DMS53 (cell line): ENCODE measurements around the gene NCR3LG1.
"Not testable (repeated sequence)": the region's sequence is repeated elsewhere in the genome, so short reads cannot be mapped to it uniquely, and the experiment has no call there.

Source experiments
- DNase-seq: peaks from one replicate; lab custom pipeline; 2025; lab: John Stamatoyannopoulos, UW

The NCR3LG1 gene

DNA sequence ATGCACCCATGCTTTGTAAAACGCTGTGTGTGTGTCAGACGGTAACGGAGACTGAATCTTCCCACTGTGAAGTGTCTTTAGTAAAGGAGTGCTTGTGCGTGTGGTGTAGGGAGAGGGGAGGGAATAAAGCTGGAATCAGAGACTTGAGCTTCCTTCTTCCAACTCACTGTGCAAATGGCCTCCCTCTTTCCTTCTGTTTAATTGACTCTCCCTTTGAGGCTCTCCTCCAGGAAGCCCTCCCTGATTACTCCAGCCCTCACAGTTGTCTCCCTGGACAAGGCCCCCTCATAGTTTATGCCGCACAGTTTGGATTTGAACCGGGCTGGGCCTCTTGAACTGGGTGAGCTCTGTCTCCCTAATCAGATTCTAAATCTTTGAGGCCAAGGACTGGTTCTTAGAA, 59.8 kb downstream of the NCR3LG1 start:
- no peak for DNase-seq

DNA sequence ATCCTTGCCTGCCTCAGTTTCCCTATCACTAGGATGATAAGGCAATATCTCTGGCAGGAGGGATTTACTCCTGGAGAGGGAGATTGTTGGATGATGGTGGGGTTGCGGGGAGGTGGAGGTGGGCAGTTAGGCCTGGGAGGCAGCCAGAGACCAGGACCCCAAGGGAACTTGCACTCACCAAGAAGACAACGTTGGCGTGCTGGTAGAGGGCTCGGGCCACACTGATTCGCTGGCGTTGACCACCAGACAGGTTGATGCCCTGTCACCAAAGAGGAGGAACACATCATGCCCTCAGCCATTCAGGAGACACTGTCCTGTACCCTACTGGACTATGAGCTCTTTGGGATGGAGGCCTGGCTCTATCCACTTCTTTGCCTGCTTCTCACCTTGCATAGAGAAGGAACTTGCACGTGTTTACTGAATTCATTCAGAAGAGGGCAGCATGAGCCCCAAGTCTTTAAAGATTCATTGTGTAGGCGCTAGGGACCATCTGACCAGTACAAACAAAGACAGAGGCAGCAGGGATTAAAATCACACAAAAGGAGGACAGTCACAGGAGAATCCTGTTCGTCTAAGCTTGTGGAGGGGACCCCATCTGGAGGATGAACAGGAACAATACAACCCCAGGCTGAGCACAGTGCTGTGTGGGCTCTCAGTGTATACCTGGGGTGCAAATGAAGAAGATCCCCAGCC, 61.0 kb downstream of the NCR3LG1 start:
- DNase-seq = peak; percentile 79

DNA sequence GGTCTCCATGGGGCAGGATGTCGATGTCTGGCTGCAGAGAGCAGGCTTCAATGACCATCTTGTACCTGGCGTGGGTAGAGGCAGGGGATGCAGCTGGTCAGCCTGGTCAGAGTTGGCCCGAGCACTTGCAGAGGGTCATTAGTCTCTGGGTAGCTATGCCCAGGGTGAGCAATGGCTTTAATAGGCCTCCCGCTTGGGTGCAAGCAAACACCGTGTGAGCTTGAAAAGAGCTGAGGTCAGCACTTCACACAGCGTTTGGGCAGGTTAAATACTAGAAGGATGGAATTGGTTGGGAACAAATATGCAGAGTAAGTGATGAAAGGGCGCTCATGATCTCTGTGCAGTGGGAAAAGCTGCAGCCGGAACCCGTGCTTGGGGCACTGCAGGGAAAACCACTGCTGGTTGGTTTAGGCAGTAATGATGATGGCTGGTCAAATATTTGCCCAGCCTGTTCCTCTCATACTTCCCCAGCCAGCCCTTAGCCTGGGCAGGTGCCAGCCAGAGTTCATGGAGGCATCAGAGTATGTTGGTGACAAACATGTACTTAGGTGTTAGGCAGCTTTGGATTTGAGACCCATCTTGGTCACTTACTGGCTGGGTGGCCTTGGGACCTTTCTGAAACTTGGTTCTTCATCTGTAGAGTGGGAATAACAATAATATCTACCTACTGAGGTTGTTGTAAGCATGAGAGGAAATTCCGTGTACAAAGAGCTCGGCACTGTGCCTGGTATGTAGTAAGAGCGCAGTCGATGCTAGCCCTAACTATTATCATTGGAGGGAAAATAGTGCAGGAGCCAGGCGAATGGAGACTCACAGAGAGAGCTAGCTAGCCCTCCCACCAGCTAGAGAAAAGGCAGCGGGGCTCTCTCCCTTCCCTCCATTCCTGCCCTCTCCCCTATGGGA, 62.1 kb downstream of the NCR3LG1 start:
- peak; percentile 99 for DNase-seq

DNA sequence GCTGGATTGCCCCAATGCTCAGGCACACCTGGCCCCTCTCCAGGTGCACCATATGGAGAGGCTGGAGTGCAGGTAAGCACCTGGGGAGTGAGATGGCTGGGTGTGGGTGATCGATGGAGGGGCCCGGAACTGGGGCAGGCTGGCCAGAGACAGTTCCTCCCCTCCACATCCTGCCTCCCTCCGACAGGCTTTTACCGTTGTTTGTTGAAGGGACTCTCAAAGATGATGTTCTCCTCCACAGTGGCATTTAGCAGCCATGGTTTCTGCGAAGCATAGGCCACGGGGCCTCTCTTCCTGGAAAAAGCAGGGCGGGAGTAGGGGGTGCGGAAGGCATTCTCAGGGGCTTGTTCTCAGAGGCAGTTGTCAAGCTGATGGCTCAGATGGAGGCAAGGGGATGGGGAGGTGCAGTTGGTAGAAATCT, 62.7 kb downstream of the NCR3LG1 start:
- DNase-seq = peak; percentile 88

DNA sequence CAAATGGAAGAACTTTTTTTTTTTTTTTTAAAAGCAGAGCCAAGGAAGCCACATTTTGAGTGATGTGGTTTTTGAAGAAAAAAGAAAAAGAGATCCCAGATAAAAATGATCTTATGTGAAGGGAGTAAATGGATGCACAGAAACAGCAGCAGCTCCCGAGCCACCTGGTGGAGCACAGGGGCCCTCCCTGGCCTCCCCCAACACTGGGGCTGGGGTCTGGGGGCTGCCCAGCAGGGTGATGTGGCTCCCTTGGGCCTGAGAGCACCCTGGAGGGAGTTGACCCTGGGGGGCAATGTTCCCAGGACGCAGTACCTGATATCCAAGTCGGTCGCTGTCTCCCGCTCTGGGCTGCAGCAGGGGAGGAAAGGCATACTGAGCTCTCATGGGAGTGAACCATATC, 63.4 kb downstream of the NCR3LG1 start:
- no peak for DNase-seq

DNA sequence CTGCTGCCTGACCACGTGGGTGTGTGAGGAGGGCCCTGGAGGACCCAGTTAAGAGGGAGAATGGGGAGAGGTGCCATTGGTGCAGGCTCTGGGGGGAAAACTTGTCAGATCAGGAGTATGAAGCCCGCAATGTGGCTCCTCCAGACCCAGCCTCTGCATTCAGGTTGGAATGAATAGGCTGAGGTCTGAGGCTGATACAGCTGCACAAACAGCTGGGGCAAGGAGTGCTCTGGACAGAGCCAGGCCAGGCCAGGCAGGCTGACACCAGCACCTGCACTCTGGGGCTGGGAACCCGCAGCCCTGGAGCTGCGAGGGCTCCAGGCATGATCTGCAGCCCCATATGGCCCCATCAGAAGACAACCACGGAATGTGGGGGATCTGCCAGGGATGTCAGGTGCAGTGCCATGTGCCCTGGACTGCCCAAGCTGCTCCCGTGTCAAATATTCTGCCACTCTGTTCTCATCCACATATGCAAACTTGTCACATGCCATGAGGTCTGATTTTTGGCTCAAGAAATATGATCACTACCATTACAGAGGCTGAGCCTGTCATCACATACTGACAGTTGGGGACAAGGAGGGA, 64.0 kb downstream of the NCR3LG1 start:
- DNase-seq = peak; percentile 50

DNA sequence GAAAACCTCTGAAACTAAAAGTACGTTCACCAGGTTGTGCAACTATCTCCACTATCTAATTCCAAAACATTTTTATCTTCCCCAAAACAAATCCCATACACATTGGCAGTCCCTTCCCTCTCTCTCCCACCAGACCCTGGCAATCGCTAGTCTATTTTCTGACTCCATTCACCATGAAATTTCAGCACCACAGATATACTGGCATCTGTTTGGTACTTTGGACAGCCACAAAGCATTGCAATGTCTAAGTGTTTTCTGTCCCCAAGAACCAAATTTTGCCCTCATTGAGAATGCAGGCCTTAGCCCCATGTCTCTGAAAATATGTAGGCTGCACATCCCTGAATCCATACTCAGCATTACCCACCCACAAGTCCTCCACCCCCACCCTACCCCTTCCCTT, 64.9 kb downstream of the NCR3LG1 start:
- DNase-seq = no peak

DNA sequence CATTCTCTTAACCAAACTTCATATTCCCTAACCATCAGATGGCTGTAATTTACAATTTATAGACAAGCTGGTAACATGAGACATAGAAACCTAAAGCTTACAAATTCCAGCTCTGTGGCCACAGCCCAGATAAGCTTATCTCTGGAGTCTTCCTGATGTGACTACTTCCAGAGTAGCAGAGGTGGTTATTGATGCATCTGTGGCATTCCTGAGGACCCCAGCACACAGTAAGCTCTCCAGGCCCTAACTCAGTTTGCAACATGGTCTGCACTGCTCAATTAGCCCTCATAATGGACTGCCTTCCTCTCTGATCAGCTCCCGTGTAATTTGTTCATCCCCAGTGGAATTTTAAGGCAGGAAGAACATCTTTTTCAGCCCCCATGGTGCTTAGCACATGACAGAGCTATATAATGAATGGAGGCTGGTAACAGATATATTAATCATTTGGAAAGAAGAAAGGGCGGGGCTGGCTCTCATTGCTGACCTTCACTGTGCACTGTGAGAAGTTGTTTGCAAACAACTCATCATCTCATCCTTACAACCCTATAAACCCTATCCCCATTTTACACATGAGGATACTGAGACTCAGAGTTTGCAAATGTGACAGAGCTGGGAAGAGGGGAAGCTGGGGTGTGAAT, 67.0 kb downstream of the NCR3LG1 start:
- DNase-seq = no peak

DNA sequence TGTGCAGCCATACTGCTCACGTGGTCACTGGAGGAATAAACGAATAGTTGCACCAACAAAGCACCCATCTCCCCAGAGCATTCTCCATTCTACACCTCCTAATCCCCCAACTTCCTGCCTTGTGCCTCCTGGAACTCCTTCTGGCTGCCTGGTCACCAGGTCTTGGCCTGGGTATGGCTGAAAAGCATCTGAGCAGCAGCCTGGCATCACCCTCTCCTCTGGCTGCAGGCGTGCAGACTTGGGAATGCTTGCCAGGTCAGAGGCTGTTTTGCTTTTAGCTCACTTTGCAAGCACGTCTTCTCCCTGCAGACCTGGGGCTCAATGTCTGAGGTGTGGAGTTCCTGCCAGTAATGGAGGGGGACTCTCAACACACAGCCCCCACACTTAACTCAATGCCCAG, 70.2 kb downstream of the NCR3LG1 start:
- DNase-seq = no peak

DNA sequence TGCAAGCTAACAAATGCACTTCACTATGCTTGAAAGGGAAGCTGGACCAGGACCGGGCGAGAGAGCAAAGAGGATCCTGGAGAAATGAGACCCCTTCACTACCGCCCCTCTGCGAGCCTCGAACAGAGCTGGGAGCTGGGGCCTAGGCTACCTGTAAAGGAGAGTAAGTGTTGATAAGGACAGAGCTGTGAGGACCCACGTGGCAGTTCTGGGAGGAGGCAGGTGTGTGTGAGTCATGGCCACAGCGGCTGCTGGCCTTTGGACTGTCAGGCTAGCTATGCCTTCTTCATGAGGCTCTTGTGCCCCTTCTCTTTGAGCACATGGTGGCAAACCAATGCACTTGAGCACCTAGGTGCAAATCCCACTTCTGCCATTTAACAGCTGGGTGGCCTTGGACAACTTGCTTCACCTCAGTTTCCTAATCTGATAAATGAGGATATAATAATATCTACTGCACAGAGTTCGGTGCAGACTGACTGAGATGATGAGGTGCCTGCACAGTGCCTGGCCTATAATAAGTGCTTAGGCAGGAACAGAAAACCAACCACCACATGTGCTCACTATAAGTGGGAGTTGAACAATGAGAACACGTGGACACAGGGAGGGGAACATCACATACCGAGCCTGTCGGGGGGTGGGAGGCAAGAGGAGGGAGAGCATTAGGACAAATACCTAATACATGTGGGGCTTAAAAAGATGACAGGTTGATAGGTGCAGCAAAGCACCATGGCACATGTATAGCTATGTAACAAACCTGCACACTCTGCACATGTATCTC, 72.1 kb downstream of the NCR3LG1 start:
- DNase-seq = peak; percentile 95

DNA sequence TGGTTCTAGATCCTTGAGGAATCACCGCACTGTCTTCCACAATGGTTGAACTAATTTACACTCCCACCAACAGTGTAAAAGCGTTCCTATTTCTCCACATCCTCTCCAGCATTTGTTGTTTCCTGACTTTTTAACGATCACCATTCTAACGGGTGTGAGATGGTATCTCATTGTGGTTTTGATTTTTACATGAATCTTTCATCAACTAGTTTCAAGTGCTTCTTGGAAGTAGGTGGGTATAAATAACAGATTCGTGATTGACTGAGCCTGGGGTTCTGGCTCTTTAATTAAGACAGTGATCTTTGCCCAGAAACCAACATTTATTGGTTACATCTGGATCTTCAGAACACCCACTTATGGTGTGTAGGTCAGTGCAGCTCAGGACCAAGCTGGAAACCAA, 74.6 kb downstream of the NCR3LG1 start:
- not testable (repeated sequence) for DNase-seq
